GM12892 (cell line): ENCODE measurements around the gene NTRK3.

Source experiments
- DNase-seq: peaks from one replicate; pipeline ENCODE4 v3.0.0; 2011; ENCODE audit not compliant: insufficient read length
- FAIRE-seq: peaks from 2 replicates; lab custom pipeline; 2011; peaks lifted over from hg19 to GRCh38; lab: Jason Lieb, UNC
- POLR2A ChIP-seq: IDR thresholded peaks from 2 replicates; pipeline ENCODE4 v1.6.1; 2011; ENCODE audit warnings: low read depth, low read length, control low read depth
- POLR2AphosphoS5 ChIP-seq: IDR thresholded peaks from 2 replicates; pipeline ENCODE4 v1.6.1; 2011; ENCODE audit warnings: low read depth, low read length, control low read depth
- TAF1 ChIP-seq: IDR thresholded peaks from 2 replicates; pipeline ENCODE4 v1.6.1; 2011; ENCODE audit warnings: low read depth, mild to moderate bottlenecking, control low read depth, low read length, borderline replicate concordance

Gene NTRK3

GRCh38 chr15:87826119-87826747, 430.3 kb downstream of the NTRK3 start:
- no peak for DNase-seq
- TF ChIP-seq POLR2A (no peak), TAF1 (no peak), POLR2AphosphoS5 (no peak)
- no peak for FAIRE-seq

GRCh38 chr15:87818756-87819155, 437.8 kb downstream of the NTRK3 start:
- FAIRE-seq, result no peak
- no peak for DNase-seq
- no peak for TF ChIP-seq TAF1
- TF ChIP-seq POLR2A, result no peak
- TF ChIP-seq POLR2AphosphoS5, result no peak

- FAIRE-seq, result no peak
- no peak for DNase-seq
- TF ChIP-seq POLR2AphosphoS5, result no peak
- no peak for TF ChIP-seq POLR2A
- TF ChIP-seq TAF1, result no peak
Observed at GRCh38 chr15:87817553-87817952, 439.0 kb downstream of the NTRK3 start.

- DNase-seq, result no peak
- TF ChIP-seq POLR2A, result no peak
- no peak for TF ChIP-seq POLR2AphosphoS5
- no peak for TF ChIP-seq TAF1
- FAIRE-seq, result no peak
Observed at GRCh38 chr15:87816811-87817210, 439.7 kb downstream of the NTRK3 start.

GRCh38 chr15:87816016-87816415, 440.5 kb downstream of the NTRK3 start:
- TF ChIP-seq POLR2A (no peak), POLR2AphosphoS5 (no peak), TAF1 (no peak)
- no peak for DNase-seq
- no peak for FAIRE-seq
